Endometrium (tissue), 2 donors: ENCODE data around the gene CFAP92.

Source experiments
- FAIRE-seq: peaks from 2 replicates; lab custom pipeline; 2012; peaks lifted over from hg19 to GRCh38; lab: Jason Lieb, UNC
- donor health status: control.
- donor health status: control.

Gene CFAP92

DNA sequence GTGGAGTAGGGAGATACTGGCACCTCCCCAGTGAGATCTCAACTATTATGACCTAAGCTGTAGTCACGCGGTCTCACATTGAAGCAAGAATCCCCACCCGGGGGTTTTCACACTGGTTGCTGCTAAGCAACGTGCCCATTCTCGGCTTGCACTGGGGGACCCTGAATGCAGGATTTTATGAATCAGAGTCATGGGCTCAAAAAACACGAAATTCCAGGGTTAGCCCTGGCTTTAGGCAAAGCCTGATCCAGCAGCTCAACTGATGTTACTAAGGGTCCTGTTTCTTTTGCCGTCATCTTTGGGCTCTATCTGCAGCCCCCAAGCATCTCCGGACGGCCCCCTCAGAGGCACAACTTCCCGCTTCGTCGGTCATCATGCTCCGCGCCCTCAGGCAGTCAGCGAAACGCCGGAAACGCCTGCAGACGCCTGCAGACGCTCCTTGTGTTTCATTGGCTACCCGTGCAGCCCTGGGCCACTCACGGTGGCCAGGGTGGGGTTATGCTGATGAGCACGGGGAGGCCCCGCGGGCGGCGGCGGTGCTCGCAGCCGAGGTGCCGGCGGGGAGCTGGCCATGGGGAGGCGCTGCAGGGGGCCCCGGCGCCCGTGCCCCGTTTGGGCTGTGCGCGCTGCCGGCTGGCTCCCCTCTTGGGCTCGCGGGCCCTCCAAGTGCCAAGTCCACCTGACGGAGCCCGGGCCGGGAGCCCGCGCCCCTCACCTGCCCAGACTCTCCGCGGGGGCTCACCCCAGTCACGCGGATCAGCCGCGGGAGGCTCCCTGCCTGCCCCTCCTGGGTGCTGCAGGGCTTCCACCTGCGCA lies 33.1 kb upstream of the CFAP92 start:
- FAIRE-seq = no peak

DNA sequence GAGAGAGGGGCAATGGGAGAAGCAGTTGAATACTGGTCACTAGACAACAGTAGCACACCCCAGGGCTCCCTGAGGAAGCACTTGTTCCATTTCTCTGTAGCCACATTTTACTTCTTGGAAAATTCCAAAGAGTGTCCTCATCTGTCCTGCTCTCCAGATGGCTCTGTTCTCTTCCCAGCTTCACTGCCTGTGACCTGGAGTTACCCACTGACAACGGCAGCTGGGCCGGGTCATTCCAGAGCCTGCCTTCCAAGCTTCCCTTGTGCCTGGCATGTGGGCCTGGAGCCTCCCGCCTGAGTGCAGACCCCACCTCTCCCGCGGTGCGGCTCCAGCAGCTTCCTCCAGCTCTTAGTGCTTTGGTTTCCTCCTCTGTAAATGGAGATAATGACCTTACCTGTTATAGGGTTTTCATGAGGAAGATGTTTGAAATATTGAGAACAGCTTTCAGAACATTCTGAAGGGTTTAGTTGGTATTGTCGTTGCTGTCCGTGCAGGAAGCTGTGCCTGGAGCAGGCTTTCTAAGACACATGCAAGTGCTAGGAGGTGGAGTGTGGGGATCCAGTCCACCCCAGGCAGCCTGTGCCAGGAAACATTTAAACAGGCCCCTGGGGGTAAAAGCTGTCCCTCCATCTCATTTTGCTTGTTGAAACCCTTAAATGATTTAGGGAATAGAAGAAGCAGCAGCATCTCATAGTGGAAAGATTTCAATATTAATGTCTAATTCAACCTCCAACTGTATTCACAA lies 32.0 kb upstream of the CFAP92 start:
- FAIRE-seq = no peak

DNA sequence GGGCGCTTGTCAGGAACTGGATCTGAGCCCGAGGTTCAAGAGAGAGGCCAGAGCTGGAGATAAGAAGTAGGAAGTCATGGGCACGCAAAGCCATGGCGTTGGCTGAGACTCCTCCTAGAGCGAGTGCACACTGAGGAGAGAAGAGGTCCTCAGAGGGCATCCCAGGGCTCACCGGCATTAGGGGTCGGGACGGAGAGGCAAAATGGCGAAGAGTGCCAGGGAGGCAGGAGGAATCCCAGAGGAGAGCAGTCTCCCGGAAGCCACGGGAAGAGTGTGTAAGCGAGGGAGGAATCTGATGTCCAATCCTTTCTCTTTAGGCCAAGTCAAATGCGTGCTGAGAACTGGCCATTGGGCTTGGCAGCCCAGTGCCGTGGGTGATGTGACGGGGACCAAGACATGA lies 31.2 kb upstream of the CFAP92 start:
- no peak for FAIRE-seq

GRCh38 chr3:129023909-129024308 lies 30.0 kb upstream of the CFAP92 start:
- FAIRE-seq = no peak

DNA sequence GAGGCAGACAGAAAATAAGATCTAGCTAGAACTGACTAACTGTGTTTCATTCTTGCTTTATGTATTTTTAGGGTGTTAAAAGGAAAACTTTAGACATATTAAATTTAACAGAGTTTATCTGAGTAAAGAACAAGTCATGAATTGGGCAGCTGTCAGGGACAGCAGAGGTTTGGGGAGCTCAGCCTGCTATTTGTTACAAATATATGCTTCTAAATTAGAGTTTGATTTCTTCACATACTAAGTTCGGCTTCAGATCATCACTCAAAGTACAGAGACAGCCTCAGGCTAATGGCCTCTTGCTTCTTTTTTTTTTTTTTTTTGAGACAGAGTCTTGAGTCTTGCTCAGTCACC lies 29.1 kb upstream of the CFAP92 start:
- FAIRE-seq = no peak

- FAIRE-seq = no peak
These were observed 28.5 kb upstream of the CFAP92 start for GRCh38 chr3:129022114-129023007.

- no peak for FAIRE-seq
These were observed 27.3 kb upstream of the CFAP92 start for GRCh38 chr3:129021140-129021551.

- FAIRE-seq = no peak
These were observed 26.8 kb upstream of the CFAP92 start for GRCh38 chr3:129020691-129021090.

DNA sequence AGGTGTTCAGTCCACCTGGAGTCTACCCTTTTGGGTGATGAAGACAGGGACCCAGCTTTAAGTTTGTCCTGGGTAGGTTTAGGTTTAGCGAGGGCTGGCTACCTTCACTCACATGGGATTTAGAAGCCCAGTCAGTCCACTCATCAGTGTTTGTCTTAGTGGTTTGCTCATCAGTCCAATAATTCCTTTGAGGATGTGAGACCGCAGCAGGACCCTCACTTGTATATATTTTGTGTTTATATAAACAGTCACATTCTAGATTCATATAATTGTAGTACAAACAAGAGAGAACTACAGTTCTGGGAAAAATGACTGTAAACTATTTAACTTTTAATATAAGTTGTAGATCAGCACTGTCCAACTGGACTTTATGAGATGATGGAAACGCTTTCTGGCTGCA lies 25.4 kb upstream of the CFAP92 start:
- no peak for FAIRE-seq

GRCh38 chr3:129018751-129019150 lies 24.9 kb upstream of the CFAP92 start:
- FAIRE-seq = no peak

DNA sequence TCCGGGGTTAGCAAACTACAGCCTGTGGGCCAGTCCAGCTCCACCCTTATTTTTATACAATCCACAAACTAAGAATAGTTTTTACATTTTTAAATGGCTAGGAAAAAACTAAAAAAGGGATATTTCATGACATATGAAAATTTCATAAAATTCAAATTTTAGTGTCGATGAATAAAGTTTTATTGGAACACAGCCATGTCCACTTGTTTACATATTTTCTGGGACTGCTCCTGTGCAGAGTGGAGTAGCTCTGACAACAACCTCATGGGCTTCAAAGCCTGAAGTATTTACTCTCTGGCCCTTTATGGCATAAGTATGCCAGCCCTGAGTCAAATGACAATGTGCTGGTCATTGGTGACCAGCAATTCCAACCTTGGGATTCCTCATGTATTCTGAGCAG lies 24.4 kb upstream of the CFAP92 start:
- no peak for FAIRE-seq

DNA sequence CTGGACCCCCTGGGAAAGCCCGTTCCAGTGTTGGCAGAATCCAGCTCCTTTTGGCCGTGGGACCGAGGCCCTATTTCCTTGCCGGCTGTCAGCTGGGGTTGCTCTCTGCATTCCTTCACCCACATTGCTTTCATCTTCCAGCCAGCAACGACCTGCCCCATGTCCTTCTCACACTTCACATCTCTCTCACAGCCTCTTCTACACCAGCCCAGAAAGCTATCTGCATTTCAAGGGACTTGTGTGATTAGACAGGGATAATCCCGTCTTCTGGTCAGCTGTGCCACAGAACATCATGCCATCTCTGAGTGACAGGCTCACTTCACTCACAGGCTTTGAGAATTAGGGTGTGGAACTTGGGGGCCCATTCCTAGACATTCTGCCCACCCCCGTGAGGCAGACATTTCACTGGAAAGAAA lies 23.6 kb upstream of the CFAP92 start:
- no peak for FAIRE-seq

- no peak for FAIRE-seq
These were observed 23.0 kb upstream of the CFAP92 start for GRCh38 chr3:129016720-129017483.

GRCh38 chr3:129016356-129016719 lies 22.5 kb upstream of the CFAP92 start:
- FAIRE-seq = no peak

DNA sequence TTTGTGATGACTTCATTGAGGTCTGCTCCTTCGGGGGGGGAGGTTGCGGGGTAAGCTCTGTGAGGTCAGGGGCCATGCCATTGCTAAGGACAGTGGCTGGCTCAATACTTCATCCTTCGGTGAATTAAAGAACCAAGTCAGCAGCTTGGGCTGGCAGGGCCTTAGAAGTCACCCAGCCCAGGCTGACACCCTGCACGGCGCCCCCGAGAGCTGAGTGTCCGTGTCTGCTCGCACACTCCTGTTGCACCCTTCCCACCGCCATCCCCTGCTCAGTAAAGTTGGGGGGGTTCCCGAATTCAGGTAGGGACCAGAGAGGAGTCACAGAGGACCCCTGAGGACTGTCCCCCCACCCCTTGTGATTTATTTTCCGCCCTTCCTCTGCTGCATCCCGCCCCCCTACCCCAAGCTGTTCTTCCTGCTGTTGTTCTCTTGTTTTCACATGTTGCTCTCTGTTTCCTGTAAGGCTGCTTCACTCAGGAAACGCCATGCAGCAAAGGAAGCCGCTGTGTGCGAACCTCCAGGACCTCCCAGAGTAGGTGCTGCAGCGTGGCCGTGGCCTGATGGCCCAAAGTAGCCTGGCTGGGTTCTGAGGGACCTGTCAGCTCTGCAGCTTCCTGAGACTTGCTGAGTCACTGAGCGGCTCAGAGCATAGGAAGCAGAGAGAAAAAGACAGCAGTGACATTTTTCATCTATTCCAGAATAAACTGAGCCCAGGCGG lies 21.7 kb upstream of the CFAP92 start:
- FAIRE-seq = no peak

DNA sequence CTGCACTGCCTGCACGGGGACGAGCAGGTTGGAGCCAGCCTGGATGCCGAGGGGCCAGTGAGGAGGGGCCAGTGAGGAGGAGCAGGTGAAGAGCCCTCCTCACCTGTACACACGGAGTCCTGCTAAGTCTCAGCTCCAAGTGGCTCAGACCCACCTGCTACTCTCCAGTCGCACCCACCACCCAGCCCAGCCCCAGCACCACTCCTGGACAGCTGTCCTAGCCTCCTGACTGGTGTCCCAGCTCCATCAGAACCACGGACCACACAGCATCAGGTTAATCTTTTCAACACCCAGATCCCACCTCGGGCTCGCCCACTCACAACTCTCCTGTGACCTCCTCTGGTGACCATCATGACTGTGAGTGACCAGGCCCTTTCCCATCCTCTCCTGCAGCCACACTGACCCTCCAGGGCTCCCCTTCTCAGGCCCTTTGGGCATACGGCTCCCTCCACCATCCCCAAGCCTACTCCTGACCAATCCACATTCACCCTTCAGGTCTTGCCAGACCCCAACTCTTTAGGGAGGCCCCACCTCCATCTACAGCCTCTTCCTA lies 21.0 kb upstream of the CFAP92 start:
- FAIRE-seq = no peak

- FAIRE-seq = no peak
These were observed 20.3 kb upstream of the CFAP92 start for GRCh38 chr3:129014148-129014547.

DNA sequence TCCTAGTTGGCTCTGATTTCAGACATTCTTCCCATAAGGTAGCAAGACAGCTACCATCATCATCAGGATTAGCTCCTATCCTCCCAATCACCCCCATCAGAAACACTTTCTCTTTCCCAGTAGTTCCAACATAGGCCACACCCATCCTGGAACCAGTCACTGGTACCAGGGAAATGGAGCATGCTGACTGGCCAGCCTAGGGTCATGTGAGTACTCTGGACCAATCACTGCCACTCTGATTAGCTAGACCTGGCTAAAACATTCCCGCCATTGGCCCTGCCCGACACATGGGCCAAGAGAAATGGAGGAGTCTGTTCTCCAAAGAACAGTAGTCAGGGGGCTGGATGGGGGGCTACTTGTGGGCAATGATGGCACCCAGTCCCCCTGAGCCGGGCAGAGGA lies 19.6 kb upstream of the CFAP92 start:
- no peak for FAIRE-seq

DNA sequence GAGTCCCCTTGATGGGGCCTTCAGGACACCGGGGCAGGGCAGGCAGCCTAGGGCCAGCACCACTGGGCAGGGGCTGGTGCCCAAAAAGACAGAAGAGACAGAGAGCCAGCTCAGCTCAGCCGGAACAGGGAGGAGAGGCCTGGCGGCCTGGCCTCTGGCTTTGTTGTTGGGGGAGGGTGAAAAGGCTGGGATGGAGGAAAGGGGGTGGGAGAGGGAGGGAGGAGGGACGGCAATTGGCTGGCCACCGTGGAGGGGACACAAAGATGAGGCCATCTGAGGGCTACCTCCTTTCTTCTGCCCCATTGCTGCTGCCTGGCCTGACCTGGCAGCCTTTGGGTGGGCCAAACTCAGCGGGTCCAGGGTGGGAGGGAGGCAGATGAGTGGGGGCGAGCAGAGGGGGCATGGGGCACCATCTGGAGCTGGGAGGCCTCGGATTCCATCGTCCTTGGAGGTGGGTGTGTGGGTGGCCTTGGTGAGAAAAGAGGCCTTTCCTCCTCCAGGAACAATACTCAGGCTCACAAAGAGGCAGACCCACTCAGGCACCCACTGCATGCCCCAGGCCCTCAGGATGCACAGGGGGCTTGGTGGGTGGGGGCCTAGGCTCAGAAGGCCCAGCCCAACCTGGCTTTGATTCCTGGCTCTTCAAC lies 16.6 kb upstream of the CFAP92 start:
- no peak for FAIRE-seq

- no peak for FAIRE-seq
These were observed 15.4 kb upstream of the CFAP92 start for GRCh38 chr3:129009266-129009665.

- FAIRE-seq = no peak
These were observed 13.9 kb upstream of the CFAP92 start for GRCh38 chr3:129007792-129008191.
